Body of pancreas (tissue), 4 donors: Measurements from ENCODE around the gene EPHX1. TPM values are rescaled to one million over a fixed set of nuclear protein-coding genes. Genes with fewer than 3 reads are reported as not detected.

Experiments used
- ATAC-seq: fragments of 150-250 bp; one replicate; pipeline ENCODE4 v1.9.1; 2016
- DNase-seq, 4 donors: peaks; one replicate each; pipeline ENCODE4 v3.0.0-alpha.2; 2019
- H3K27ac ChIP-seq, 4 donors: fragments of 200-600 bp; sonication (generic); 1 replicate in 3 of 4; 2 replicates in 1 of 4; pipeline versions ENCODE4 v1.5.1 to v1.6.1; 2016 to 2019; ENCODE audit warnings: mild to moderate bottlenecking in 1 of 4, mixed read lengths in 1 of 4, moderate library complexity in 1 of 4
- H3K27me3 ChIP-seq, 2 donors: fragments of 200-600 bp; sonication (generic); one replicate each; pipeline ENCODE4 v1.6.0; 2016; ENCODE audit warnings: mild to moderate bottlenecking in 1 of 2
- H3K36me3 ChIP-seq, 2 donors: fragments of 200-600 bp; sonication (generic); replicated peaks in 1 of 2; 2 replicates each; pipeline ENCODE4 v1.5.1; 2016; ENCODE audit warnings: low read depth in 2 of 2; ENCODE audit not compliant: insufficient read depth in 1 of 2
- H3K4me1 ChIP-seq: fragments of 200-600 bp; sonication (generic); one replicate; pipeline ENCODE4 v1.6.0; 2016
- H3K4me3 ChIP-seq, 2 donors: fragments of 200-600 bp; sonication (generic); 1 replicate in 1 of 2; 2 replicates in 1 of 2; pipeline ENCODE4 v1.5.1; 2016 to 2019
- H3K9me3 ChIP-seq, 3 donors: fragments of 200-600 bp; sonication (generic); 1 replicate in 2 of 3; 2 replicates in 1 of 3; pipeline ENCODE4 v1.5.1; 2016
- POLR2A ChIP-seq, 3 donors: fragments of 450-650 bp; IDR thresholded peaks; one replicate each; pipeline ENCODE4 v1.6.1; 2016; ENCODE audit warnings: antibody characterized with exemption in 3 of 3, mild to moderate bottlenecking in 2 of 3
- WGBS, 2 donors: methylation state at CpG; one replicate each; pipeline ENCODE4 v1.1.5; 2017; 5-methylcytosine and 5-hydroxymethylcytosine counted together
- intact Hi-C: fragments of 100-400 bp; cut with DNase I; formaldehyde crosslinking; loops from one replicate; pipeline ENCODE4 v1.15.1; 2023
- total RNA-seq, 2 donors: library from RNA; depleted of rRNA; stranded (reverse); fragments of >200 nt; gene quantifications; one replicate each; pipeline ENCODE4 v1.1.0, GENCODE V29; 2016
- TF ChIP-seq, protein P1 (sequence below), 7 experiments: fragments of 450-650 bp in 4 of 7; fragments of 200-600 bp in 3 of 7; sonication (generic) in 3 of 7; IDR thresholded peaks; one replicate each; pipeline ENCODE4 v1.5.1; 2016 to 2019; ENCODE audit warnings: antibody characterized with exemption in 7 of 7

EPHX1 gene
- total RNA-seq, 2 donors from 2014 or later = 109 to 136 TPM

DNA sequence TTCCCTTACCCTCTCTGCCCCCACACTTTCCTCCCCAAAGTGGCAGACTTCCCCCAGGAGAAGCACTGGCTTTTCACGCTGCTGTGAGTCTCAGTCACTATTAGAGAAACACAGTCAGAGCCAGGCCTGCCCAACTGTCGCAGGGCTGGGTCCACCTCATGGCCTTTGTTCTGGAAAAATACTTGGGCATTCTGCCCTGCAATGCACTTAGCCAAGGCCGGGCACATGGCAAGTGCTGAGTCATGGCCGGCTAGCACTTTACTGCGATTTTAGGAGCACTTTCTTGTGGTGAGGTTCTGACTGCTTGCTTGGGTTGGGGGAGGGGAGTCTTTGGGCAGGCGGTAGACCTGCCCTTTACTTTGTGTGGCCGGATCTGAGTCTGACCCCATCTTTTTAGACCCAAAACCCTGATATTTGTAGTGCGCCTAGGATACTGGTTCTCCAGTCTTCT lies 7.7 kb downstream of the EPHX1 start:
- peak; percentile 91 for ATAC-seq
- H3K4me3 ChIP-seq = no peak overlapping the region
- no peaks in the 10 kb centered on the region for H3K9me3 ChIP-seq
- peak overlapping the region; percentile 85 to 88 (median 87) for H3K27ac ChIP-seq
- peaks cover 98% of the 10 kb centered on the region for H3K4me1 ChIP-seq
- intact Hi-C loops = no loop called here
- peak in 2 of 3 donors; percentile 25 to 27 for TF ChIP-seq POLR2A (IDR thresholded peaks at IDR 0.05)
- TF ChIP-seq, protein P1, sequence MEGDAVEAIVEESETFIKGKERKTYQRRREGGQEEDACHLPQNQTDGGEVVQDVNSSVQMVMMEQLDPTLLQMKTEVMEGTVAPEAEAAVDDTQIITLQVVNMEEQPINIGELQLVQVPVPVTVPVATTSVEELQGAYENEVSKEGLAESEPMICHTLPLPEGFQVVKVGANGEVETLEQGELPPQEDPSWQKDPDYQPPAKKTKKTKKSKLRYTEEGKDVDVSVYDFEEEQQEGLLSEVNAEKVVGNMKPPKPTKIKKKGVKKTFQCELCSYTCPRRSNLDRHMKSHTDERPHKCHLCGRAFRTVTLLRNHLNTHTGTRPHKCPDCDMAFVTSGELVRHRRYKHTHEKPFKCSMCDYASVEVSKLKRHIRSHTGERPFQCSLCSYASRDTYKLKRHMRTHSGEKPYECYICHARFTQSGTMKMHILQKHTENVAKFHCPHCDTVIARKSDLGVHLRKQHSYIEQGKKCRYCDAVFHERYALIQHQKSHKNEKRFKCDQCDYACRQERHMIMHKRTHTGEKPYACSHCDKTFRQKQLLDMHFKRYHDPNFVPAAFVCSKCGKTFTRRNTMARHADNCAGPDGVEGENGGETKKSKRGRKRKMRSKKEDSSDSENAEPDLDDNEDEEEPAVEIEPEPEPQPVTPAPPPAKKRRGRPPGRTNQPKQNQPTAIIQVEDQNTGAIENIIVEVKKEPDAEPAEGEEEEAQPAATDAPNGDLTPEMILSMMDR (IDR thresholded peaks at IDR 0.05) = peak in 1 of 7 experiments; percentile 5
- DNase-seq = peak; percentile 90 to 95 (median 94)
- H3K27me3 ChIP-seq = no peaks in the 10 kb centered on the region
- 19 to 23% methylated on average over 5 to 8 of the region's 8 CpGs for WGBS, 2 donors
- no peaks in the 10 kb centered on the region for H3K36me3 ChIP-seq

DNA sequence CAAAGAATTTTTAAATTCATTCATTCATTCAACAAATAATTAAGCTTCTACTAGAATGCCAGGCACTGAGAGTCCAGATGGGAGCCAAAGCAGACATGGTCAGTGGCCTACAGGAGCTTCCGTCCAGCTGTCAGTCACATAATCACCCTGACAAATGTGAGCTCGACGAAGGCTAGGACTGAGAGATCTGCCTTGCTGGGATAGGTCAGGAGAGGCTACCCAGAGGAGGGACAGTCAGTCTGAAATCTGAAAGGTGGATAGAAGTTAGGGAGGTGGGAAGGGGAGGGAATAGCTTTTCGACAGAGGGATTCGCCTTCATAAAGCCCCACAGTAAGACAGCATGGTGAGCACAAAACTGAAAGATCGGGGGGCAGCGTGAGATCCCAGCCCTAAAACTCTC lies 8.3 kb downstream of the EPHX1 start:
- H3K4me3 ChIP-seq = no peak overlapping the region
- H3K27ac ChIP-seq = peak overlapping the region in 3 of 4 donors; percentile 85 to 88 (median 86)
- WGBS, 2 donors = 72 to 78% methylated on average over 7 of the region's 7 CpGs
- H3K9me3 ChIP-seq = no peaks in the 10 kb centered on the region
- no peak for ATAC-seq
- no peaks in the 10 kb centered on the region for H3K27me3 ChIP-seq
- H3K36me3 ChIP-seq = no peaks in the 10 kb centered on the region
- intact Hi-C loops = no loop called here
- TF ChIP-seq, protein P1 (IDR thresholded peaks at IDR 0.05) = no peak
- TF ChIP-seq POLR2A (IDR thresholded peaks at IDR 0.05) = no peak
- DNase-seq = no peak
- H3K4me1 ChIP-seq = peaks cover 98% of the 10 kb centered on the region

DNA sequence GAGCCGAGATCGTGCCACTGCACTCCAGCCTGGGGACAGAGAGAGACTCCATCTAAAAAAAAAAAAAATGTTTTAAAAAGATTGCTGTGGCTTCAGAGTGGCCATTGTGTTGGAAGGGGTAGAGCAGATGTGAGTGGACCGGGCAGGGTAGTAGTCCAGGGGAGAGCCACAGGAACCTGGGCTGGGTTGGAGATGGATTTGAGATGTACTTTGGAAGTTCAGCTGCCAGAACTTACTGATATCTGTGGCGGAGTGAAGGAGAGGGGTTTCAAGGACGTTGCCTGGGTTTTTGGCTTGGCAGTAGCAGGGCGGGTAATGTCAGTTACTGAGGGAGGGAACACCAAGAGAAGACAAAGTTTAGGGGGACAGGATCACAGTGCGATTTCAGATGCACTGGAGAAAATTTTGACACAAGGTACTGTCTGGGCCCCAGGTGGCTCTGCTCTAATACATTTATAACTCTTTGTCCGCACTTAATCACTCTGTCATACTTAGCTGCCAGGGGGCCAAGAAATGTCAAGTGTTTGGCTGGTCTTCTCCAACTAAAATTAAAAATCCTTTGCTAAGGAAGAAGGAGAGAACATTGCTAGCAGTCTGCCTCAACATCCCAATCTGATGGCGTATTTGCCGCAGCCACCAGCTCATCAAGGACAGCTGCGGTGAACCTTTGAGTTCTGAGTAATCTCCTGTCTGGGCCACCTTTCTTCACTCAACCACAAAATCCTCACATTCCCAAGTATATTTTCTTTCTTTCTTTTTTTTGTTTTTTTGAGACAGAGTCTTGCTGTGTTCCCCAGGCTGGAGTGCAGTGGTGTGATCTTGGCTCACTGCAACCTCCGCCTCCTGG lies 9.6 kb downstream of the EPHX1 start:
- Histone ChIP-seq H3K9me3 (no peaks in the 10 kb centered on the region), H3K27me3 (no peaks in the 10 kb centered on the region), H3K36me3 (no peaks in the 10 kb centered on the region), H3K27ac (peak overlapping the region in 3 of 4 donors; percentile 28 to 57 (median 49)), H3K4me3 (no peak overlapping the region), H3K4me1 (peaks cover 98% of the 10 kb centered on the region)
- no peak for TF ChIP-seq POLR2A (IDR thresholded peaks at IDR 0.05)
- TF ChIP-seq, protein P1 (IDR thresholded peaks at IDR 0.05) = no peak
- ATAC-seq (no peak), DNase-seq (no peak)
- WGBS, 2 donors = 37 to 44% methylated on average over 12 of the region's 12 CpGs
- intact Hi-C loops = no loop called here

DNA sequence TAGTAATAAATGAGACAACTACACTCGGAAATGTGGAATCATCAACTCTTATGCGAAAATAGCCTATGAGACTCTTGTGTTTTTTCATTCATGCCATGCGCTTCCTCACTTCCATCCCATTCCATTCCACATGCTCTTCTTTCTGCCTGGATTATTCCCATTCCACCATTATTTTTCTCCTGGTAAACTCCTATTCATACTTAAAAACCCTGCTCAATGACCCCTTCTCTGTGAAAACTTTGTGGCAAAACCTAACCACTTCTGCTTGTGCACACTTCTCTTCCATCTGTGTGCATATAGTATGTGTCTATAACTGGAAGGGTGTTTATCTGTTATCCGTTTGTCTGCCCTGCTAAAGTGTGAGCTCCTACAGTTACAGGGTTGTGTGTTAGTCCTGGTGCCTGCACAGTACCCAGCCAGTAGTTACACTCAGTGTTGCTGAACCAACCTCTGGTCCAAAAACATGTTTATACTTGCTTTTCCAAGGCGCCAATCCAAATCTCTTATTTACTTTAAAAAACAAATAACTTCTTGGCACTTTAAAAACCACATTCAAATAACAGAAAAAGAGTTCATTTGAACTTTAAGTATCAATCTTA lies 10.7 kb downstream of the EPHX1 start:
- peak in 3 of 4 donors; percentile 49 to 67 (median 56) for DNase-seq

More for the DNA sequence above, 10.7 kb downstream of the EPHX1 start:
- 55 to 63% methylated on average over 5 of the region's 5 CpGs for WGBS, 2 donors
- peaks cover 98% of the 10 kb centered on the region for H3K4me1 ChIP-seq
- TF ChIP-seq, protein P1 (IDR thresholded peaks at IDR 0.05) = no peak
- no peak for TF ChIP-seq POLR2A (IDR thresholded peaks at IDR 0.05)
- intact Hi-C loops = no loop called here
- no peak overlapping the region for H3K4me3 ChIP-seq
- no peaks in the 10 kb centered on the region for H3K9me3 ChIP-seq
- H3K27me3 ChIP-seq = no peaks in the 10 kb centered on the region
- H3K36me3 ChIP-seq = no peaks in the 10 kb centered on the region
- no peak for ATAC-seq
- H3K27ac ChIP-seq = peak overlapping the region in 3 of 4 donors; percentile 28 to 49 (median 41)
